Measurements from ENCODE around the gene CHST8.

CHST8 gene

DNA sequence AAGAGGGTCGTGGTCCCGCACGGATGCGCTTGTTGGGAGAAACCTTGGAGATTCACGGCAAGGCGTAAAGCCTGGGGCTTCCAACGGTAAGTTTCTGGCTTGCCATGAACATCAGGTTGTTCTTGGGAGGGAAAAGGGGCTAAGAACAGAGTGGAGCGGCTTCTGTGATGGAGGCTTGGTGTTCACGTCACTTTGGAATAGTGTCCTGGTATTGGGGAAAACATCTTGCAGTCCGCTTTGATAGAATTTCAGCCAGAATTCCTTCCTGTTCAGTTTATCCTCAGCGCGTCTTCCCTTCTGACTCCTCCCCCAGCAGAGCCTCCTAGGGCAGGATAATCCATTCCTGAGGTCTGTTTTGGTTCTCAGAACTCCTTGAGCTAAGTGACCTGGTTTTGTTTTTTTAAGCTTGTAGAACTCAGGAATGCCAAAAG is 176.9 kb downstream of the CHST8 start:
- Histone ChIP-seq H3K27ac (ENCODE audit: low read length) (no peak overlapping the region), H3K27me3 (ENCODE audit: control insufficient read depth, insufficient read depth, low read length) (no peaks in the 10 kb centered on the region), H3K4me1 (ENCODE audit: control insufficient read depth, low read depth, low read length) (peaks cover 24% of the 10 kb centered on the region), H3K9ac (ENCODE audit: low read length) (peak overlapping the region; percentile 47), H3K4me3 (ENCODE audit: low read length) (peak overlapping the region; percentile 77), H3K9me3 (ENCODE audit: control insufficient read depth, low read depth, low read length) (no peaks in the 10 kb centered on the region), H3K36me3 (ENCODE audit: control insufficient read depth, low read depth, low read length) (peaks cover 31% of the 10 kb centered on the region)

DNA sequence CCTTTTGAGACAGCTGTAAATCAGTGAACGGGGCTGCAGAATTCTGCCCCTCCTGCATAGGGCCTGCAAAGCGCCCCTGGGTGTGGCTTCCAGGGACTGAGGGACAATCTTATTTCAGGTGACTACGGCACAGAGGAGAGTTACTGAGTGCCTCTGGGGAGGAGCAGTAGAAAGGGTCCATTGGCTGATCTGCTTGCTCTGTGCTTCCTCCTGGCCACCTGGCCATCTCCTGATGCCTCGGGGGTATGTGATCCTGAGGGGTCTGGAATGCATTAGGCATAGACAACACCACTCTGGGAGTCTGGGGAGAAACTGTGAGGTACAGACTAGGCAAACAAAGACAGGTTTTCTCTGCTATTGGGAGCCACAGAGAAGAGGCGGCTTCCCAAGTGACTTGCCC is 177.7 kb downstream of the CHST8 start:
- H3K9me3 ChIP-seq (ENCODE audit: control insufficient read depth, low read depth, low read length), result no peaks in the 10 kb centered on the region
- no peak overlapping the region for H3K27ac ChIP-seq (ENCODE audit: low read length)
- H3K4me3 ChIP-seq (ENCODE audit: low read length), result peak overlapping the region; percentile 77
- peaks cover 17% of the 10 kb centered on the region for H3K4me1 ChIP-seq (ENCODE audit: control insufficient read depth, low read depth, low read length)
- peaks cover 38% of the 10 kb centered on the region for H3K36me3 ChIP-seq (ENCODE audit: control insufficient read depth, low read depth, low read length)
- H3K27me3 ChIP-seq (ENCODE audit: control insufficient read depth, insufficient read depth, low read length), result no peaks in the 10 kb centered on the region
- H3K9ac ChIP-seq (ENCODE audit: low read length), result no peak overlapping the region

DNA sequence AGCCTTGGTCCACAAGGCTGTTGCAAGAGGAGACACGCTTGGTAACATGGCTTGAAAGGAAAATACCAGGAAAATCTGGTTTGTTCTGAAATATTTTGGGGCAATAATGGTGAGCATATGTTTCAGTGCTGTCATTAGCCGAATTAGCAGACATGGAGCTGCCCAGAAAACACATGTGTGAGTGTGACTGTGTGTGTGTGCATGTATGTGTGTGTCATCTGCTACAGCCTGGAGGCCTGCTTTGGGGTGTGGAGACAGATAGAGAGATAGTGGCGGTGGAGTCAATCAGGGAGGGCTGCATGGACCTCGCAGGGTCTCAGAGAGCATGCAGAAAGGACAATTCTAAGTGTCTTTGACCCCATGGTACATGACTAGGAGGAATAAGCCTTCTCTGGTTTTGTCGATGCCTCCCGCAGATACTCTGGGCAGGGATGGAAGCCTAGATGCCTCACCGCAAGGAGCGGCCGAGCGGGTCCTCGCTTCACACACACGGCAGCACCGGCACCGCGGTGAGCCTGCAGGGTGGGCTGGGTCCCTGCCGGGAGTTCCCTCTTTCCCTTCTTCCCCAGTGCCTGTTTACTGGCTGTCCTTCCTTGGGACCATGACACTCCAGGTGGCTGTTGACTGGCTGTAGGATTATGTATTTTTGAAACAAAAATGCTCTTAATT is 178.4 kb downstream of the CHST8 start:
- peaks cover 45% of the 10 kb centered on the region for H3K36me3 ChIP-seq (ENCODE audit: control insufficient read depth, low read depth, low read length)
- H3K9me3 ChIP-seq (ENCODE audit: control insufficient read depth, low read depth, low read length), result no peaks in the 10 kb centered on the region
- no peak overlapping the region for H3K27ac ChIP-seq (ENCODE audit: low read length)
- H3K4me3 ChIP-seq (ENCODE audit: low read length), result no peak overlapping the region
- peaks cover 14% of the 10 kb centered on the region for H3K4me1 ChIP-seq (ENCODE audit: control insufficient read depth, low read depth, low read length)
- H3K9ac ChIP-seq (ENCODE audit: low read length), result no peak overlapping the region
- no peaks in the 10 kb centered on the region for H3K27me3 ChIP-seq (ENCODE audit: control insufficient read depth, insufficient read depth, low read length)

GRCh38 chr19:33801411-33801810 is 179.7 kb downstream of the CHST8 start:
- Histone ChIP-seq H3K9ac (ENCODE audit: low read length) (no peak overlapping the region), H3K9me3 (ENCODE audit: control insufficient read depth, low read depth, low read length) (no peaks in the 10 kb centered on the region), H3K36me3 (ENCODE audit: control insufficient read depth, low read depth, low read length) (peaks cover 52% of the 10 kb centered on the region)

GRCh38 chr19:33802001-33802400 is 180.2 kb downstream of the CHST8 start:
- H3K4me1 ChIP-seq (ENCODE audit: control insufficient read depth, low read depth, low read length), result peaks cover 14% of the 10 kb centered on the region
- no peak overlapping the region for H3K27ac ChIP-seq (ENCODE audit: low read length)
- no peak overlapping the region for H3K9ac ChIP-seq (ENCODE audit: low read length)
- no peaks in the 10 kb centered on the region for H3K27me3 ChIP-seq (ENCODE audit: control insufficient read depth, insufficient read depth, low read length)
- no peak overlapping the region for H3K4me3 ChIP-seq (ENCODE audit: low read length)
- peaks cover 58% of the 10 kb centered on the region for H3K36me3 ChIP-seq (ENCODE audit: control insufficient read depth, low read depth, low read length)
- no peaks in the 10 kb centered on the region for H3K9me3 ChIP-seq (ENCODE audit: control insufficient read depth, low read depth, low read length)

More at GRCh38 chr19:33801411-33801810, 179.7 kb downstream of the CHST8 start:
- Histone ChIP-seq H3K27me3 (ENCODE audit: control insufficient read depth, insufficient read depth, low read length) (no peaks in the 10 kb centered on the region), H3K4me1 (ENCODE audit: control insufficient read depth, low read depth, low read length) (peaks cover 14% of the 10 kb centered on the region), H3K27ac (ENCODE audit: low read length) (no peak overlapping the region), H3K4me3 (ENCODE audit: low read length) (no peak overlapping the region)

DNA sequence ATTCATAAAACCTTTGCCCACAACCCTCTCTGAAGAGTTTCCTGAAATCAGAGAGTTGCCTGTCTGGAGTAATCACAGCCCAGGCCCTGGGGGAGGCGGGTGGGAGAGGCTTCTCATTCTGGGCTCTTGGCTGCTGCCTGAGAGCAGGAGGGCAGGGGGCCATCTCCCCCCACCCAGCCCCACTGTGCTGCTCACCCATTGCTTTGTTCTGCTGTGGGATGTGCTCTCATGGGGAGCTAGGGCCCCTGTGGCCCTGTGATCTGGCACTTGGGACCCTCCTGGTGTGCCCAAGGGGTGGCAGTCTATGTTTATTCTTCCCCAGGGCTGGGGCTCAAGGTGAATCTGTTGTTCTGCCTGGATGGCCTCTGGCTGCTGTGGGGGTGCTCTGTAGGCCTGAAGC is 181.0 kb downstream of the CHST8 start:
- no peaks in the 10 kb centered on the region for H3K9me3 ChIP-seq (ENCODE audit: control insufficient read depth, low read depth, low read length)
- peaks cover 14% of the 10 kb centered on the region for H3K4me1 ChIP-seq (ENCODE audit: control insufficient read depth, low read depth, low read length)
- H3K27ac ChIP-seq (ENCODE audit: low read length), result no peak overlapping the region
- H3K4me3 ChIP-seq (ENCODE audit: low read length), result no peak overlapping the region
- H3K27me3 ChIP-seq (ENCODE audit: control insufficient read depth, insufficient read depth, low read length), result no peaks in the 10 kb centered on the region
- no peak overlapping the region for H3K9ac ChIP-seq (ENCODE audit: low read length)
- peaks cover 62% of the 10 kb centered on the region for H3K36me3 ChIP-seq (ENCODE audit: control insufficient read depth, low read depth, low read length)

DNA sequence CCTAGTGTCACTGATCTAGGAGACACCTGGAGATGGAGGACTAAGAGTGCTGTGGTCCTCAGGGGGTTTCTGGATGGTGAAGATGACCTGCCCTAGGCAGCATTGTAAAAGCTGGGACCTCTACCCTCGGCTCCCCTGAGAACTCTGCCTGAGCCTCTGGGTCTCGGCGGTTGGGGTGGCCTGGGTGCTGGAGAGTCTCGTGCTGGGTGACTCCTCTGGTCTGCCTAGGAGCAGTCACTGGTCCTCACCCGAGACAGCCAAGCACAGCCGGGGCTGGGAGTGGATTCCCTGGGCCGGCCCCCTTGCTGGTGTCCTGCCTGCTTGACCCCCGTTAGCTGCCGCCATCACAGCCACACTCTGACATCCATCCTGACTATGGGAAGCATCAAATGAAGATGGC is 181.6 kb downstream of the CHST8 start:
- H3K9ac ChIP-seq (ENCODE audit: low read length), result no peak overlapping the region
- H3K9me3 ChIP-seq (ENCODE audit: control insufficient read depth, low read depth, low read length), result no peaks in the 10 kb centered on the region
- H3K27ac ChIP-seq (ENCODE audit: low read length), result no peak overlapping the region
- no peak overlapping the region for H3K4me3 ChIP-seq (ENCODE audit: low read length)
- peaks cover 67% of the 10 kb centered on the region for H3K36me3 ChIP-seq (ENCODE audit: control insufficient read depth, low read depth, low read length)
- peaks cover 14% of the 10 kb centered on the region for H3K4me1 ChIP-seq (ENCODE audit: control insufficient read depth, low read depth, low read length)
- H3K27me3 ChIP-seq (ENCODE audit: control insufficient read depth, insufficient read depth, low read length), result no peaks in the 10 kb centered on the region

GRCh38 chr19:33804021-33804799 is 182.5 kb downstream of the CHST8 start:
- Histone ChIP-seq H3K27me3 (ENCODE audit: control insufficient read depth, insufficient read depth, low read length) (no peaks in the 10 kb centered on the region), H3K27ac (ENCODE audit: low read length) (no peak overlapping the region), H3K9me3 (ENCODE audit: control insufficient read depth, low read depth, low read length) (no peaks in the 10 kb centered on the region), H3K4me3 (ENCODE audit: low read length) (no peak overlapping the region), H3K4me1 (ENCODE audit: control insufficient read depth, low read depth, low read length) (peaks cover 9% of the 10 kb centered on the region), H3K9ac (ENCODE audit: low read length) (no peak overlapping the region), H3K36me3 (ENCODE audit: control insufficient read depth, low read depth, low read length) (peaks cover 68% of the 10 kb centered on the region)

DNA sequence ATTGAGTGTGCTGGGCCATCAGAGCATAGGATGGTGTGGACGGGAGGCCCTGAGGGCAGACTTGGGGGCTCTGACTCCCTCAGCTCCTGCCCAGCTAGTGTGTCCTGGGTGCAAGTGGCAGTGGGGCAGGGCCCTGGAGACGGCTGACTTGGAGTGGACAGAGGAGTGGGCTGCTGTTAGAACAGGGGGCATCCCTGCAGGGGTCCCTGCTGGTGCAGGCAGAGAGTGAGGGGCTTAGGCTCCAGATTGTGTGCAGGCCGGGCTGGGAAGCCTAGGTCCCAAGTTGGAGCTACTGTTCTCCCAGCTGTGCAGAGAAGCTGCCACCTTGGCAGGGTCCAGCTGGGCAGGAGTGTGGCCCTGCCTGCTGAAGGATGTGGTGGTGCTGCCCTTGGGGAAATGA is 183.6 kb downstream of the CHST8 start:
- Histone ChIP-seq H3K4me3 (ENCODE audit: low read length) (no peak overlapping the region), H3K36me3 (ENCODE audit: control insufficient read depth, low read depth, low read length) (peaks cover 68% of the 10 kb centered on the region), H3K27me3 (ENCODE audit: control insufficient read depth, insufficient read depth, low read length) (no peaks in the 10 kb centered on the region), H3K9ac (ENCODE audit: low read length) (no peak overlapping the region), H3K4me1 (ENCODE audit: control insufficient read depth, low read depth, low read length) (no peaks in the 10 kb centered on the region), H3K27ac (ENCODE audit: low read length) (no peak overlapping the region), H3K9me3 (ENCODE audit: control insufficient read depth, low read depth, low read length) (no peaks in the 10 kb centered on the region)

DNA sequence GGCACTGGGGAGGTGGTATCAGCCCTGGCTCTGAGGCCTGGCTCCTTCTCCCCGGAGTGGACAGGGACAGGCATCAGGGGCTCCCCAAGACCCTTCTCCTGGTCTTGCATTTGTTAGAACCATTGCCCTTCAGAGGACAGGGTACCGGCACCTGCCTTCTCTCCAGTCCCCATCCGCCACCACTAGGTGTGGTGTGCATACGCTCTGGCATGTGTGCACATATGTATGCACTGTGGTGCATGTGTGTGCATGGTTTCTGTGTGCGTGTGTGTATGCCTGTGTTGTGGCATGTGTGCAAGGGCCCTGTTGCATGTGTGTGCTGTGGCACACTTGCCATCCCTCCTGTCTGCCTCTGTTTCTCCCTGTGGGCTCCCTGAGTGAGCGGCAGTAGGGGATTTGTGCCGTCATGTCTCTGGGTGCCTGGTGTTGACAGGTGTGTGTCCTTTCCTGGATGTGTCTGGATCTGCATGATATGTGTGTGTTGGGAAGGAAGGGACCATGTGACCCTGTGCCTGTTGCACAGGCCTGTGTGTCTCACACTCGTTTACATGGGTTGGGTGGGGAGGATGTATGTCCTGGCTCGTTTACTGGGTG is 184.2 kb downstream of the CHST8 start:
- Histone ChIP-seq H3K4me3 (ENCODE audit: low read length) (no peak overlapping the region), H3K9ac (ENCODE audit: low read length) (no peak overlapping the region), H3K4me1 (ENCODE audit: control insufficient read depth, low read depth, low read length) (no peaks in the 10 kb centered on the region), H3K36me3 (ENCODE audit: control insufficient read depth, low read depth, low read length) (peaks cover 67% of the 10 kb centered on the region), H3K27me3 (ENCODE audit: control insufficient read depth, insufficient read depth, low read length) (no peaks in the 10 kb centered on the region), H3K9me3 (ENCODE audit: control insufficient read depth, low read depth, low read length) (no peaks in the 10 kb centered on the region), H3K27ac (ENCODE audit: low read length) (no peak overlapping the region)

GRCh38 chr19:33806434-33806881 is 184.7 kb downstream of the CHST8 start:
- Histone ChIP-seq H3K27ac (ENCODE audit: low read length) (no peak overlapping the region), H3K9me3 (ENCODE audit: control insufficient read depth, low read depth, low read length) (no peaks in the 10 kb centered on the region), H3K4me1 (ENCODE audit: control insufficient read depth, low read depth, low read length) (no peaks in the 10 kb centered on the region), H3K27me3 (ENCODE audit: control insufficient read depth, insufficient read depth, low read length) (no peaks in the 10 kb centered on the region), H3K4me3 (ENCODE audit: low read length) (no peak overlapping the region), H3K36me3 (ENCODE audit: control insufficient read depth, low read depth, low read length) (peaks cover 66% of the 10 kb centered on the region), H3K9ac (ENCODE audit: low read length) (no peak overlapping the region)

All from iPS-18a (cell line).